ENCODE results near the gene NFE2.
"Not testable (repeated sequence)": the region's sequence is repeated elsewhere in the genome, so short reads cannot be mapped to it uniquely, and the experiment has no call there.

NFE2 gene

DNA sequence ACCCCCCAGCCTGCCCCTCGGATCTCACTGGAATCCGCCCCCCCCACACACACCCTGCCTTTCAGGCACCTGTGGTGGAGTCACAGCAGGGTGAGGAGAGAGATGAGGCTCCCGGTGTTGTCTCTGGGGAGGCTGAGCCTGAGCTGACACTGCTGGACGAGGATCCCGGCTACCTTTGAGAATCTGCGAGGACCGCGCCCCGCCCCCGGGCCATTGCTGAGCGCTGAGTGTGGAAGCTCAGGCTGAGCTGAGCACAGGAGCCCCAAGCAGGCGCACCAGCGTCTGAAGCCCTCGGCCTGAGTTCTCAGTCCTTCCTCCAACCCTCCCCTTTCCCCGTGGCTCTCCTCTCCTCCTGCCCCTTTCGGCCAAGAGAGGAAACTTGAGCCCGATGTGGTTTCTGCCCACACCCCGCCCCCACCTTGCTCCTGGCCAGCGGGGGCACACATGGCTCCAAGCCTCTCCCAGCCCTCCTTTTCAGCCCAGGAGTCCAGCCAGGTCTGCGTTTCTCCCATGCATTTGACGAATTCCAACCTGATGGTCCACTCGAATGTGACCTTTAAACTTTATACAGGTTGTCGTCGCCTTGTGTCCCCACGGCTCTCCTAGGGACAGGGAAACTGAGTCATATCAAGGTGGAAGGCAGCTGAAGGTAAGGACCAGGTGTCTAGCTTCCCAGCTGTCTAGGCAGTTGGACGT lies at the start of gene NFE2:
TSS of gene NFE2 (minus strand) at position 284 of the 696 bp plus-strand sequence. CDS start 5,767 bp downstream, outside the sequence.
- peak; percentile 29 for DNase-seq

GRCh38 chr12:54349679-54350078 lies 48.9 kb upstream of the NFE2 start:
- no peak for DNase-seq

DNA sequence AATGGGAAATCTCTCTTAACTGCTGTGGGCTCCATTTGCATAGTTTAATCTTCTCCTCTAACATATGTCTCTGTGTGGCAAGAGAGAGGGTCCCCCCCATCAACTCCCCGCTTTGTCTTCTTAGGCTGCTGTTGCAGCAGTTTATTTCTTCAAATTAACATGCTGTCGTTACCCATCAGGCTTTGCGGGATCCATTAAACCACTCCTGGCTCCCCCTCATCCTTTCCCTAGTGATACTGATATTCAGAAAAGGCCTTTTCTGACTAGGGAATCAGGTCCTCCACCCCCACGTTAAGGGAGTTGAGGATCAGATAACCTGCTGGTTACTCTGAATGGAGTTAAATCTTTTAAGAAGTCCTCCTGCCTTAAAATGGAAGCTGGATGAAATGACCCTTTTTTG lies 48.2 kb upstream of the NFE2 start:
- no peak for DNase-seq

DNA sequence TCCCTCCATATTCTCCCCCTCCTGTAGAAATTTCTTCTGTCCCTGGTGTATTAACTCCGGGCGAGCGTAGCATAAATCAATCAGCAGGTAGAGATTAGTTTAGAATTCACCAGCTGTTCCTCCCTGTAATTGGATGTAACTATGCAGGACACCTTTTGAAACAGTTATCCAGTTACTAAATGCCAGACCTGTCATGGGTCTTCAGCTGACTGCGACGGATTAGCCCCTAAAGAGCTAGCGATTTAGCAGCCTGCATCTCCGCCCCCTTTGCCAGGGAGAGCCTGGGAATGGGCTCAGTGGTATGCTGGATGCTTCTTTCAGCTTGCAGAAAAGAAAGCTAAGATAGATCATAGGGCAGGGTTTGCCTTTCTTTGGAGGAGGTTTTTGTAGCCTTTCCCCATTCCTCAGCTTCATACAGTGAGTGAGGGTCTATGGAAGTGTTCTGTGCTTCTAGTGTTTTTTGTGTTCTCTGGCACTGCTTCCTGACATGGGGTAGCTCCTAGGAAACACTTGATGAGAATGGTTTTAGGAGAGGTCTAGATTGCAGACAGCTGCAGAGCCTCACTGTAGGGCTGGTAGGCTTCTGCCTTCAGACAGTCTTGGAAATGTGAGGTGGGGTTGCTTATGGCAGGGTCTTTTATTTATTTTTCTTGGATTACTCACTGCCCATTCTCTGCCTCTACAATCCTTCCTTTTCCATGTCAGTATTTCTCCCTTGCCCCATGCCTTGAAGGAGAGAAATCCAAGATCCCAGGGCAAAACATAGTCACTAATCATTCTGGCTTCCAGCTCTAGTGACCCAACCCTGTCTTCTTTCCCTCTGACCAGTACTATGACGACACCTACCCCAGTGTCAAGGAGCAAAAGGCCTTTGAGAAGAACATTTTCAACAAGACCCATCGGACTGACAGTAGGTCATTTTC lies 40.8 kb upstream of the NFE2 start:
- no peak for DNase-seq

DNA sequence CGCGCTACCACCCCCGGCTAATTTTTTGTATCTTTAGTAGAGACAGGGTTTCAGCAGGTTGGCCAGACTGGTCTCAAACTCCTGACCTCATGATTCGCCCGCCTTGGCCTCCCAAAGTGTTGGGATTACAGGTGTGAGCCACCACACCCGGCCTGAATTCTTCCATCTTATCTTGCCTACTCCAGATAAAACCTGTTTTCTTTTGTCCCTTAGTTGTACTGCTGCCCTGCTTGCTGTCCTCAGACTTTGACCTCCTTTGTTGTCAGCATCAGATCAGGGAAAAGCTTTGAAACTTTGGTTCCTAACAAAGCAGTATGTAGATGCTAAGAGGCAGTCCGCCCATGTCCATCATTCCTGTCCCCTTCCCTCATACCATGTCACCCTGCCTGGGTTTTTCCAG lies 40.0 kb upstream of the NFE2 start:
- DNase-seq, result no peak

- no peak for DNase-seq
These were observed 38.0 kb upstream of the NFE2 start for GRCh38 chr12:54338698-54339296.

GRCh38 chr12:54337854-54338650 lies 37.2 kb upstream of the NFE2 start:
- no peak for DNase-seq

- DNase-seq, result no peak
These were observed 36.5 kb upstream of the NFE2 start for GRCh38 chr12:54337280-54337842.

DNA sequence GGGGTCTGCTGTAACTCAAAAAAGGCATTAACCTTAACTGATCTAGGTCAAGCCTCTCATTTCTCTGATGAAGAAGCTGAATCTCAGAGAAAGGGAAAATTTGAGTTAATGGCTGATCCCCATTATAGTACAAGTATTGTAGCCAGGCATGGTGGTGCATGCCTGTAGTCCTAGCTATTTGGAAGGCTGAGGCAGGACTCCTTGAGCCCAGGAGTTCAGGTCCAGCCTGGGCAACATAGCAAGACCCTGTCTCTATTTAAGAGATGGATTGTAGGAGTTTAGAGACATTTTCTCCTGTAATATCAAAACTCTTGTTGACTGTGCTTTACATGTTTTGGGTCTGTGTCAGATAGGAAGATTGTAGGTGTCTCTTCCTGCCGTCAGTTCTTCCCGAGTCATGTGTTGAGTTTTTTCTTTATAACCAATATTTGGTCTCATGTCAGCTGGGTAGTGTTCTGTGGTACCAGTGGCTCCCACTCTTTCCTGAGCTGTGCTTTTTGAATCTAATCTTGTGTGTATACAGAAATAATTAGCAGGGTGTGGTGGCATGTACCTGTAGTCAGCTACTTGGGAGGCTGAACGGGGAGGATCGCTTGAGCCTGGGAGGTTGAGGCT lies 32.7 kb upstream of the NFE2 start:
- DNase-seq, result no peak

DNA sequence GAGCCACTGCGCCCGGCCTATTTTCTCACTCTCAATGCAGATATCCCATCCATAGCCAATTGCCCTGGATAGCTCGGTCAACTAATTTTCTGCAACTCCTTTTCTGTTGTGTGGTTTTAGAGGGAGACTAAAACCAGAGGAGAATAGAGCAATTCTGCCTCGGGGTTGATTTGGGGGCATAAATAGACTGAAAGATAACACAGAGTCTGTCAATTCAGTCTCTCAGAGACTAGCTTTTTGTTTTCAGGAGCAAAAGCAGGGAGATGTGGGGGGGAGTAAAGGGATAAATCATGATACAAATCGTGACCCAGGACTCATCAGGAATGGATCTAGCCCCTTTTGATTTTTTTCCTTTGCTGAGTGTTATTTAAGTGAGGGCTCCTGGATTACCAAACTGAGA lies 30.6 kb upstream of the NFE2 start:
- DNase-seq, result no peak

DNA sequence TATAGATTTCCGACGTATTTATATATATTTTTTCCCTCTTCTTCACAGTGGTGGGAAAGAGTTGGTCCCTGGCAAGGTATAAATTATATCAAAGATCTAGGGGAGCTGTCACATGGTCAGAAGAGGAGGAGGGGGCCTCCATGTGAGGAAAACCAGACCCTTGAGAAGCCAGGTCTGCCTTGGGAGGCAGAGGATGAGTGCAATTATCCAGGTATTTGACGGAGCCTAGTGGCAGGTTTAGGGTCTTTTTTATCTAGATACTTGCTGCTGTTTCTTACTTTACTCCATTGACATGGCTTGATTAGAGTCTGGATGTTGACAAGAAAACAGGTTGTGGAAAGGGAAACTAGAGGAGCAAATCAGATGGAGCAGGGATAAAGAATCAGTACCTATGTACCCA lies 29.6 kb upstream of the NFE2 start:
- no peak for DNase-seq

DNA sequence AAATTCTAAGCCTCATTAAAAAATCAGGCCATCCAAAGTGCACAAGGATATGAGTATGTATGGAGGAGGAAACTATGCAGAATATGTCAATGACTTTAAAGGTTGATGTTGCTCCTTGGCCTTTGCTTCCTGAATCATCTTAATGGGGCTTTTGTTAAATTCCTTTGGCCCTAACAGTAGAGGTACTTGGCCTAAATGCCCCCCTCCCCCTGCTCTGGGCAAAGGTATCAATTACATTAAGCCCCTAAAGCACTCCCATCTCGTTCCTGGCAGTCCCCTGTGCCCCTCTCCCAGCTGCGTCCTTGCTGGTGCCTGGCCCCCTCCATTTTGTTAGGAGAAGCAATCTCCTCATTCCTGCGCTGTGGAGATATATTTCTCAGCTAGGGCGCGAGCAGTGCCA lies 28.9 kb upstream of the NFE2 start:
- DNase-seq, result no peak

DNA sequence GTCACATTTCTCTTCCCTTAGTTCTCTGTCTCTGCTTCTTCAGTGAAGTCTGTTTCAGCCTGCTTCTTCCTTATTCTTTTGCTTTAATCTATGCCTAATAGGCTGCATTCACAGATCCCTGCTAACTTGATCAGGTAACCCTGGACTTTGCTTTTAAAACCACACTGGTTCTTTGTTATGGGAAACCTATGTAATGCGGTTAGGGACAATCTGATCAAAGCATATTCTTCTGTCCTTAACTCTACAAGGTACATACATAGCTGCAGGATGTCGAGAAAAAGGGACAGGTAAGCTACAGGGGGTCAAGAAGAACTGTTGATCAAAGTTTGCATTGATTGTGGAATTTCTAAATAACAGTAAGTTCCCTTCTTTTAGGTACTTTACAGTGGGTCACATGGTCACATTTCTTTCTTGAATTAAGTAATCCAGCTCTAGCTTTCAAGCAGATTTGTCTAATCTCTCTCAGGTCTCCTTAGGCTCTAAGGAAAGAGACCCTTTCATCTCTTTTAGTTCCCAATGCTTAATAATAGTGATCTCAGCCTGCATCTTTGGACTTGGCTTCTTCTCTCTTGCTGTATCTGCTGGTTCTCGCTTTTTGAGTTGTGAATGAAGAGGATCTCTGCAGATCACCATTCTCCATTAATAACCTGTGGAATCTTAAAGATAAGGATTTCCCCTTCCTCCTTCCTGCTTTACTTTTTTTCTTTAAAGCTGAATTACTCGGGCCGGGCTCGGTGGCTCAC lies 28.0 kb upstream of the NFE2 start:
- DNase-seq, result no peak

- DNase-seq, result not testable (repeated sequence)
These were observed 24.8 kb upstream of the NFE2 start for GRCh38 chr12:54325442-54326109.

DNA sequence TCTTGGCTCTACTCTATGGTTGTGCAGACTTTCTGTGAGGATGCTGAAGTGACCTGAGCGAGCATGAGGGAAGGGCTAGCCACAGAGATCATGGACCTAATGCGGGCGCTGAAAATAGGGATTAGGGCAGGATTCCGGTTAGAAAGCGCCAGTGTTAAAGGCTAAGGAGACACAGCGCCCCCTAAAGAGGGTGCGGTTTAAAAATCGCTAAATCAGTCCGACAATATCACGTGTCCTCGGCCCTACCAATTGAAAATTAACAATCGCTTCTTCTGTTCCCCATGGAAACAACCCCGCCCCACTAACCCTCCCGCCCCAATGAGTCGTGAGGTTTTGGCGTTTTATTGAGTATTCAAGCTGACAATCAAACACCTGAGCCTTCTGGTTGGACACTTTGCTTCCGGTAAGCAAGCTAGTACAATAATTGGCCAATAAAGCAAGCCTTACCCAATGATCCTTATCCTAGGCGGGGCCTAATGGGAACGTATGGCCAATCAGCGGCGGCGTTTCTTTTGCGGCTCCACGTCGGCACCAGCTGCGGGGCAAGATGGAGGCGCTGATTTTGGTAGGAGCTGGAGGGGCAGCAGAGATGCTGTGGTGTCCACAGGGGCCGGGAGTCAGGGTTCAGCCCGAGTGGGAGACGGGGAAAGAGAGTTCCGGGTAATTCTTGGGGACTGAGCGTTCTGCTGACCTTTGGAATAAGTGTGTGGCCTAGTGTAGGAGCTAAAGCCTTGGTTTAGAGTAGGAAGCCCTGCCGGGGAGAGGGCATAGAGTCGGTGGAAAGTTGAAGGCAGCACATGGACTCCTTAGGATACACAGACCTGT lies 24.0 kb upstream of the NFE2 start, which contains the start of gene COPZ1:
TSS of gene COPZ1 (plus strand) at position 515 of the 825 bp plus-strand sequence. CDS start at position 548, 33 bp downstream.
- DNase-seq, result peak; percentile 82

DNA sequence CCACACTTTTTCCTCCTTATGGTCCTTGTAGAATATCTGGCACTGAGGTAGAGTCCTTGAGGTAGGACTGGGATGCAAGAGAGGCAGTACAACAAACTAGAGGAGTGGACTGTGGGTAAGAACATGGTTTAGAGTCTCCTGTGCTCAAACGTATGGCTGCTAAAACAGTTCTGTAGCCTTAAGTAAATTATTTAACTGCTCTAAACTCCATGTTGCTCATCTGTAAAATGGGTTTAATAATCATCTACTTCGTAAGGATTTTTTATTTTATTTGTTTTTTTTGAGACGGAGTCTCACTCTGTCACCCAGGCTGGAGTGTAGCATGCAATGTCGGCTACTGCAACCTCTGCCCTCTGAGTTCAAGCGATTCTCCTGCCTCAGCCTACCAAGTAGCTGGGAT lies 20.5 kb upstream of the NFE2 start:
- no peak for DNase-seq

GRCh38 chr12:54312309-54312708 lies 11.5 kb upstream of the NFE2 start:
- not testable (repeated sequence) for DNase-seq

- DNase-seq, result no peak
These were observed 10.2 kb upstream of the NFE2 start for GRCh38 chr12:54311051-54311450.

GRCh38 chr12:54306925-54307741 lies 6.3 kb upstream of the NFE2 start:
- no peak for DNase-seq
